Keratinocyte (primary cell): Measurements from ENCODE around the gene FBXL14.

Experiments used
- EZH2 ChIP-seq: IDR thresholded peaks from one replicate; pipeline ENCODE4 v1.6.1; 2012; ENCODE audit warnings: inconsistent platforms, mild to moderate bottlenecking, low read length, moderate library complexity
- TF ChIP-seq, protein P1 (sequence below), 3 experiments: IDR thresholded peaks in 1 of 3; conservative IDR thresholded peaks in 1 of 3; optimal IDR thresholded peaks in 1 of 3; 2 replicates in 2 of 3; 3 replicates in 1 of 3; pipeline versions ENCODE3 to v1.5.1; 2011; ENCODE audit warnings: low read length in 3 of 3, mild to moderate bottlenecking in 3 of 3, moderate library complexity in 2 of 3, control low read depth in 1 of 3, inconsistent platforms in 1 of 3; ENCODE audit not compliant: insufficient read depth in 2 of 3; ENCODE audit errors: extremely low read depth in 1 of 3

DNA sequence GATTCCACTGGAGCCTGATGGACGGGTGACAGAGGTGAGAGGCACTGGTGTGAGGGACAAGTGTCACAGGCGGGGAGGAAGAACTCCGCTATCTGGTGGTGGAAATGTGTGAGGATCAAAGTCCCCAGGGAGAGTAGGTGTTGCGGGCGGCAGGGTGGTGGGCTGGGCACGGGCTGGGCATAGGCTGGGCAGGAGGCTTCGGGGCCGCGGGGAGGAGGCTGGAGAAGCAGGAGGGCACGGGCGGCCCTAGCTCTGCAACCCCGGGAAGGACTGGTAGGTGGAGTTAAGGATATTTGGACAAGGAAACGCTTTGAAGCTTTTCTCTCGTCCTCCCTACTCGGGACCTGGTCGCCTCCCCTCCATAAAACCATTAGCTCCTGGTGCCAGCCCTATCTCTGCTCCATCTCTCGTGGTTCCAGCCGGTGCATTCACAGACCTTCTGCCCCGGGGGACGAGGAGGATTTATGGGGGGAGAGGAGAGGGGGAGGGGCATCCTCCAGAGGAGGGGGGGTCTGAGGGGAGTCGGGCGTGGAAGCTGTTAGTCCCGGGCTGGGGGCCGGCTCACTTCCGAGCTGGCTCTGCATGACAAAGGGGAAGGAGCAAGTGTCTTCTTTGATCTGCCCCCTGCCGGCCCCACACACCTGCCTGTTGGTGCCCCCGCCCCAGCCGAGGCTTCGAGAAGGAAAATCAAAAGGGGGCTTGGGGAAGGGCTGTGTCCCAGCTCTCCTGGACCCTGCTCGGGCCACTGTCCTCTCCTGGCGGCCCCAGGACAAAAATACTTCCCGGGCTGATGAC lies 35.2 kb upstream of the FBXL14 start:
- TF ChIP-seq, protein P1, sequence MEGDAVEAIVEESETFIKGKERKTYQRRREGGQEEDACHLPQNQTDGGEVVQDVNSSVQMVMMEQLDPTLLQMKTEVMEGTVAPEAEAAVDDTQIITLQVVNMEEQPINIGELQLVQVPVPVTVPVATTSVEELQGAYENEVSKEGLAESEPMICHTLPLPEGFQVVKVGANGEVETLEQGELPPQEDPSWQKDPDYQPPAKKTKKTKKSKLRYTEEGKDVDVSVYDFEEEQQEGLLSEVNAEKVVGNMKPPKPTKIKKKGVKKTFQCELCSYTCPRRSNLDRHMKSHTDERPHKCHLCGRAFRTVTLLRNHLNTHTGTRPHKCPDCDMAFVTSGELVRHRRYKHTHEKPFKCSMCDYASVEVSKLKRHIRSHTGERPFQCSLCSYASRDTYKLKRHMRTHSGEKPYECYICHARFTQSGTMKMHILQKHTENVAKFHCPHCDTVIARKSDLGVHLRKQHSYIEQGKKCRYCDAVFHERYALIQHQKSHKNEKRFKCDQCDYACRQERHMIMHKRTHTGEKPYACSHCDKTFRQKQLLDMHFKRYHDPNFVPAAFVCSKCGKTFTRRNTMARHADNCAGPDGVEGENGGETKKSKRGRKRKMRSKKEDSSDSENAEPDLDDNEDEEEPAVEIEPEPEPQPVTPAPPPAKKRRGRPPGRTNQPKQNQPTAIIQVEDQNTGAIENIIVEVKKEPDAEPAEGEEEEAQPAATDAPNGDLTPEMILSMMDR (optimal IDR thresholded peaks at IDR 0.05 in 1 of 3, IDR thresholded peaks at IDR 0.05 in 1 of 3, conservative IDR thresholded peaks at IDR 0.05 in 1 of 3; ENCODE audit: extremely low read depth in 1 of 3, insufficient read depth in 2 of 3, low read length in 3 of 3), result no peak
- TF ChIP-seq EZH2, result no peak
